Neuron (in vitro differentiated cells): ENCODE measurements around the gene MYL1.

Experiments
- H2AFZ ChIP-seq: one replicate; pipeline ENCODE4 v1.6.1; 2013; ENCODE audit warnings: low read depth, mild to moderate bottlenecking, inconsistent platforms, low read length, moderate library complexity
- H3K27me3 ChIP-seq: one replicate; pipeline ENCODE4 v1.6.1; 2013; ENCODE audit warnings: low read length; ENCODE audit not compliant: insufficient read depth
- H3K36me3 ChIP-seq: one replicate; pipeline ENCODE4 v1.6.1; 2013; ENCODE audit warnings: low read length; ENCODE audit not compliant: insufficient read depth
- H3K4me1 ChIP-seq: one replicate; pipeline ENCODE4 v1.6.1; 2013; ENCODE audit warnings: low read length; ENCODE audit not compliant: insufficient read depth
- H3K4me3 ChIP-seq: 2 replicates; pipeline ENCODE4 v1.5.1; 2013; ENCODE audit warnings: mild to moderate bottlenecking, low read length, moderate library complexity
- H3K9me3 ChIP-seq: one replicate; pipeline ENCODE4 v1.6.1; 2013; ENCODE audit warnings: low read length

The MYL1 gene

DNA sequence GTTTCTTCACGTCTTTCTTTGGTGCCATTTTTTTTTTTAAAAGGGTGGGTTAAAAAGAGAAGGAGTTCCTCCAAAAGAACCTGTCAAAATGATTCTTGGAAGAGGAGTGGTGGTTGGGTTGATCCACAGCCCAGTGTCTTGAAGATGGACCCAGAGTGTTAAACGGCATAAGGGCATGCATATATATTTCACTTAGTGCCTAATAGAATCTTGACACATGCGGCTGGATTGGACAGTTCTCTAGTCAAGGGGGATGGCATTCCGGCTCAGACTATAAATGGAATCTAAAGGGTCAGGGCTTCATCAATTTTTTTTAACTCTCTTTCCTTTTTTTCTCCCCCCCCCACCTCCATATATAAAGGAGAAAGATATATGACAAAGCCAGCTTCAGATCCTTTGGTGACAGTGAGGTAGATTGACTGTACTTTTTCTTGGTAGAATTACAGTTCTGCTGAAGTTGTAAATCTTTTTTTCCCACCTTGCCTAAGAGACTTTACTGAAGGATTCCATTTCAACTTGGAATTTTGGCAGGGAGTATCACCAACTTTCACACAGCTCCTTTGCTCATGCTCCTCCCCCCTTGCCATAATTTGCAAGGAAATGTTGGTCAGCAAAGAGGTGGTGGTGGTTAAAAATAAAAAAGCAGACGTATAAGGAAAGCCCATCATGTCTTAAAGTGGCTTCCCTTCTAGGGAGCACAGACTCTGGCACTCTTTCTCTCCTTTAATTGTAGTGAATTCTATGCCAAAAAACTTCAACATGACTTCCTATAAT, at the start of gene MYL1:
MYL1 (minus strand) TSS at position 160 of the 774 bp plus-strand sequence; CDS start at position 28, 132 bp downstream.
- H3K27me3 ChIP-seq: peaks cover 2% of the 10 kb centered on the region
- H3K4me1 ChIP-seq: no peaks in the 10 kb centered on the region
- no peak within 1 kb of the TSS for H2AFZ ChIP-seq
- no peaks in the 10 kb centered on the region for H3K36me3 ChIP-seq
- no peaks in the 10 kb centered on the region for H3K9me3 ChIP-seq
- H3K4me3 ChIP-seq: no peak within 1 kb of the TSS

DNA sequence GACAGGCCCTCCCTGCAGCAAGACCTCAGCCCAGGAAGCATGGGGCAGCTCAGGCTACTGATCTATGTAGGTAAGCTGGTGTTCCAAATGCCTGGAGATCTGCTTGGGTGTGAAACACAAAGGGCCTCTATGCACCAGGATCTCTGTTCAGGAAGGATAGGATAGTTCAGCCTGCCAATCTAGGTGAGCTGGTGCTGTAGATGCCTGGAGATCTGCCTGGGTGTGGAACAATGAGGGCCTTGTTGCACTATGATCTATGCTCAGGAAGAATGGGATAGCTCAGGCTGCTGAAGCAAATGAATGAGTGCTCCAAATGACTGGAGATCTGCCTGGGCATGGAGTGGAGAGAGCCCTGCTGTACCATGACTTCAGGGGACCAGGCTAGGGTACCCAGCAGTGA, 48.9 kb upstream of the MYL1 start:
- Histone ChIP-seq H2AFZ (no peak overlapping the region), H3K4me1 (no peaks in the 10 kb centered on the region), H3K27me3 (no peaks in the 10 kb centered on the region)

DNA sequence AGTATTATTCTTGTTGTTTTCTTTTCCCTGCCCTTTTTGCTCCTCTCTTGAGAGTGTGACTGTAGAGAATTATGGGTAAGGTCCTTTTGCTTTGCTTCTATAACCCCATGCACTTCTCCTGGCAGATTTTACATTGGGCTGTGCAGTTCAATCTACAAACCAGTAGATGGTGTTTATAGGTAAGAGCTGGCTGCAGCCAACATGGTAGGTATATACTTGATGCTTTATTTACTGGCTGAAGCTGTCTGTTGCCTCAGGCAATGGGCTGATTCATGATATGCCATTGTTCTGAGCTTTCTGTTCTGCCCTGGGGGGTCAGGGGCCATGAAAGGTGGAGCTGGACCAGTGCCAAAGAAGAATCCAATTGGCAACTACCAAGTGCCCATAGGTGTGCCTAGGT, 48.3 kb upstream of the MYL1 start:
- H3K36me3 ChIP-seq: no peaks in the 10 kb centered on the region

More for the DNA sequence above, 48.9 kb upstream of the MYL1 start:
- Histone ChIP-seq H3K36me3 (no peaks in the 10 kb centered on the region), H3K4me3 (no peak overlapping the region), H3K9me3 (no peaks in the 10 kb centered on the region)

DNA sequence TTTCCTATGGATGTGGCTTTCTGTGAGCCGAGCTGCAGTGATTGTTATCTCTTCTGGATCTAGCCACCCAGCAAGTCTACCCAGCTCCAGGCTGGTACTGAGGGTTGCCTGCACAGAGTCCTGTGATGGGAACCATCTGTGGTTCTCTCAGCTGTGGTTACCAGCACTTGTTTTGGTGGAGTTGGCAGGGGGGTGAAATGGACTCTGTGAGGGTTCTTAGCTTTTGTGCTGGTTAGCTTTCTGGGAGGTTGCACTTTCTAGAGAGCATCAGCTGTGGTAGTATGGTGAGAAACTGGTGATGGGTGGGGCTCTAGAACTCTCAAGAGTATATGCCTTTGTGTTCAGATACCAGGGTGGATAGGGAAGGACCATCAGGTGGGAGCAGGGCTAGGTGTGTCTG, 45.4 kb upstream of the MYL1 start:
- Histone ChIP-seq H3K4me1 (no peaks in the 10 kb centered on the region), H3K9me3 (no peaks in the 10 kb centered on the region), H3K27me3 (no peaks in the 10 kb centered on the region), H3K4me3 (no peak overlapping the region), H2AFZ (no peak overlapping the region), H3K36me3 (no peaks in the 10 kb centered on the region)

More for the DNA sequence above, 48.3 kb upstream of the MYL1 start:
- H3K4me1 ChIP-seq: no peaks in the 10 kb centered on the region
- H2AFZ ChIP-seq: no peak overlapping the region
- H3K27me3 ChIP-seq: no peaks in the 10 kb centered on the region
- H3K9me3 ChIP-seq: no peaks in the 10 kb centered on the region
- no peak overlapping the region for H3K4me3 ChIP-seq

DNA sequence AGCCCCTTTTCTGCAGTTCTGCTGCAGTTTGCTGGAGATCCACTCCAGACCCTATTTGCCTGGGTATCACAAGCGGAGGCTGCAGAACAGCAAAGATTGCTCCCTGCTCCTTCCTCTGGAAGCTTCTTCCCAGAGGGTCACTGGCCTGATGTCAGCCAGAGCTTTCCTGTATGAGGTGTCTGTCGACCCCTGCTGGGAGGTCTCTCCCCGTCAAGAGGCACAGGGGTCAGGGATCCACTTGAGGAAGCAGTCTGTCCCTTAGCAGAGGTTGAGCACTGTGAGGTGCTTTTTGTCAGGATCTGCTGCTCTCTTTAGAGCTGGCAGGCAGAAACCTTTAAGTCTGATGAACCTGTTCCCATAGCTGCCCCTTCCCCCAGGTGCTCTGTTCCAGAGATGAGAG, 42.0 kb upstream of the MYL1 start:
- Histone ChIP-seq H3K27me3 (no peaks in the 10 kb centered on the region), H3K36me3 (no peaks in the 10 kb centered on the region), H3K4me1 (no peaks in the 10 kb centered on the region), H2AFZ (no peak overlapping the region), H3K4me3 (no peak overlapping the region), H3K9me3 (no peaks in the 10 kb centered on the region)

DNA sequence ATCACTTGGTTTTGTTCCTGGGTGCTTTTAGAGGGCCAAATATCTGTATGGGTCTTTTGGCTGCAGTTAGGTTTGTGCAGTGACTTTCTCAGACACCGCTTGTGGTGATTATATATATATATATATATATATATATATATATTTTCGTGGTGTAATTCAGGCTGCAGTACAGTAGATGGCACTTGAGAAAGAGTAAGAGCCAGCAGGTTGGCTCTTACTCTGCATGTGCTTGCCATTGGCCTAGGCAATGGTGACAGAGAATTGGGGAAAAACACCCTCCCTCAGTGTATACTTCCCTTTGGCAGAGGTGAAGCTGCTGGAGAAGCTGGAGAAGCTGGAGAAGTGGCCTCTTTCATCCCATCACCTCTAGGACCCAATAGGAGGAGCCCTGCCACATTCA, 22.2 kb upstream of the MYL1 start:
- no peak overlapping the region for H3K4me3 ChIP-seq
- no peaks in the 10 kb centered on the region for H3K36me3 ChIP-seq
- H2AFZ ChIP-seq: no peak overlapping the region
- H3K4me1 ChIP-seq: no peaks in the 10 kb centered on the region
- no peaks in the 10 kb centered on the region for H3K27me3 ChIP-seq
- no peaks in the 10 kb centered on the region for H3K9me3 ChIP-seq

DNA sequence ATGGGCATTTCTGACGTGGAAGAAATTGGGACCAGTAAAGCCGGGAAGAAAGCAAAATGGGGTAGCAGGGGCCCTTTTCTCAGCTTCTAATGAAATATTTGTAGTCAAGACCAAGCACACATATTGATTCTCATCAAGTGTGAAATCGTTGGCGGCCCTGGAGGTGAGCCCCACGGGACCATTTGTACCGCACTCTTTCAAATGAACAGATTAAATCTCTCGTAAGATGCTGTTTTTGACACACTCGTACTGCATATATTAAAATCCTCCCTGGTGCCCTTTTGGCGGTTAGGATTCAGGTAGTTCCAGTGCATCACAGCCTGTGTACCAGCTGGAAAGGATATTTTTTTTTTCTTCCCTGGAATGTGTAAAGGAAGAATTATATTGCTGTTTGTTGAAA, 9.9 kb upstream of the MYL1 start:
- no peak overlapping the region for H3K4me3 ChIP-seq
- peak overlapping the region; percentile 43 for H2AFZ ChIP-seq
- H3K36me3 ChIP-seq: no peaks in the 10 kb centered on the region
- no peaks in the 10 kb centered on the region for H3K27me3 ChIP-seq
- H3K4me1 ChIP-seq: no peaks in the 10 kb centered on the region
- no peaks in the 10 kb centered on the region for H3K9me3 ChIP-seq

DNA sequence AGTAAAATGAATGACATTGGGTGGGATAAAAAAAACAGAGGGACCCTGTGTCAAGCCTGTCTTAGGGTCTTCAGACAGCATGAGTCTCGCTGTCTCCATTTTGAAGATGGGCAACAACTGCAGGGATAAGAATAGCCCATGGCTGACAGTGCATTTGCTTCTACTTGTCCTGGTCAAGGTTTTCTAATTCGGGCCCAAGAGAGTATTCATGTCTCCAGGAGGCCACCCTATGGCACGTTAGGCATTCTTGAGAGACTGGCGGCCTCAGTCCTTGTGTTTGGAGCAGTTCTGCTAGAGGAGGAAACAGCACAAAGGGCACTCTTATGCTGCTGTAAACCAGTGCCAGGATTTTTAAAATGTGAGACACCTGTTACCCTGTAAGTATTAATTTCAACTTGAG, 9.5 kb upstream of the MYL1 start:
- Histone ChIP-seq H3K4me1 (no peaks in the 10 kb centered on the region), H3K27me3 (no peaks in the 10 kb centered on the region), H2AFZ (peak overlapping the region; percentile 43), H3K9me3 (no peaks in the 10 kb centered on the region), H3K4me3 (no peak overlapping the region), H3K36me3 (no peaks in the 10 kb centered on the region)

DNA sequence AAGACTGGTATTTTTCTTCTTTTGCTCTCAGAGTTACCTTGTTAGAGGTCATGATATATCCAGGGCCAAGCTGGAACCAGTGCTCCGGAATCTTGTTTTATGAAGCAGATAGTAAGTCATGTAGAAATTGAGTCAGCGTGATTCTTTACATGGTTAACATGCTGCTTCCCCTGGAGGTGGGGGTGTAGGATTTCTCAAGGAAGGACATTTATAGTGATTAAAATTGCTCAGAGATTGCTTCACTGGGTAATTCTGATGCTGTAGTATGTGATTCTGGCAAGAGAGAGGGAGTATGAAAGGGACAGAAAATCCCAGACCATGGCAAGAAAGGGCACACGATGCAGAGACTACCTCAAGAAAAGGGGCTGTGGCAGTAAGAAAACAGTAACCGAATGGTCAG, 8.0 kb upstream of the MYL1 start:
- H3K27me3 ChIP-seq: no peaks in the 10 kb centered on the region
- H3K4me1 ChIP-seq: no peaks in the 10 kb centered on the region
- H3K36me3 ChIP-seq: no peaks in the 10 kb centered on the region
- H3K9me3 ChIP-seq: no peaks in the 10 kb centered on the region
- no peak overlapping the region for H3K4me3 ChIP-seq
- no peak overlapping the region for H2AFZ ChIP-seq

DNA sequence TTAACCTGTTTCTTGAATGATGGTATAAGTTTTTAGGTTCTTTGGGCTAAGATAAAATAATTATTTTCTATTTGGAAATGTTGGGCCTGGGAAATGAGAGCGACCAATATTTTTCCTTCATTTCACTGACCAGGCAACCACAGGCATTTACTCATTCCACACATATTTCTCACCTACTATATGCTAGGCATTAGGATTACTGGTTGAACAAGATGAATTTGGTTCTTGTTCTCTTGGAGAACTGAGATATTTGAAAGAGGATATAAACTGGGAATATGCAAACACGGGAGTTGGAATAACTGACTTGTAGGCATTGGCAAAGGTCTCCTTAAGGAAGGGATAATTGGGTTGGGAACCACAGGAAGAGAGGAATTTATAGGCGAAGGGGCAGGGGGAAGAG, 3.9 kb upstream of the MYL1 start:
- no peak overlapping the region for H2AFZ ChIP-seq
- H3K9me3 ChIP-seq: no peaks in the 10 kb centered on the region
- H3K36me3 ChIP-seq: no peaks in the 10 kb centered on the region
- H3K4me1 ChIP-seq: no peaks in the 10 kb centered on the region
- H3K4me3 ChIP-seq: no peak overlapping the region
- no peaks in the 10 kb centered on the region for H3K27me3 ChIP-seq

DNA sequence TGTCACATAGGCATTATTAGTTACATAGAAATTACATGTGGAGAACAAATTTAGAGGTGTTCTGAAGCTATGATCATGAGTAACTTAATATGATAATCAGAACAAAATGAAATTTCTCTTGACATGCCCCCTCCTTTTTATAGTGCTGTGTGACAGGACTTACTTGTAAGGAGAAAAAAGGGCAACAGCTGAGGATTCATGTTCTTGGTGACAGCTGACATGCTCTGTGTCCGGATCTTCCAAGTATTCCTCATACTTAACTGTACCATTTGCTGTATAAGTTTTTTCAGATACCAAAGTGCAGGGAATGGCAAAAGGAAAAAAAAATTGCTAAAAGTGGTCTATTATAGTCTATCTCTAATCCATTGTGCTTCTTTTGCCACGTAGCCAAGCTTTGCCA, 3.5 kb upstream of the MYL1 start:
- Histone ChIP-seq H2AFZ (no peak overlapping the region), H3K36me3 (no peaks in the 10 kb centered on the region), H3K27me3 (no peaks in the 10 kb centered on the region), H3K4me3 (no peak overlapping the region), H3K4me1 (no peaks in the 10 kb centered on the region), H3K9me3 (no peaks in the 10 kb centered on the region)

DNA sequence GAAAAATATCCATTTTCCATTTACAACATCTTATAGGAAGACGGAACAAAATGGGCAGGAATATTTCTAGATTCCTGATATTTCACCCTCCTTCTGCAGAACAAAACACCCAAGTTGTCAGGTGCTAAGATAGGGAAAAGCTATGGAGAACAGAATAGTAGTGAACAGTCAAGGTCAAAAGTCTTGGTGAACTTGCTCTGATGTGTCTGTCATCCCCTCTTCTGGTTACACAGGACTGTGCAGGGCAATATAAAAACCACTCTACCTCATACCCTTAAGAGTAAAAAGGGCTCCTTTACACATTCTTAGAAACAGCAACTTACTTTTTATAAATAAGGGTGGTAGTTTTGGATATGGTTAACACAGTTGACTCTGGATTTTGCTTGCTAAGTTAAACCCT, 4.4 kb downstream of the MYL1 start:
- Histone ChIP-seq H3K4me3 (no peak overlapping the region), H3K27me3 (peaks cover 2% of the 10 kb centered on the region), H2AFZ (no peak overlapping the region), H3K36me3 (no peaks in the 10 kb centered on the region), H3K9me3 (no peaks in the 10 kb centered on the region), H3K4me1 (no peaks in the 10 kb centered on the region)

DNA sequence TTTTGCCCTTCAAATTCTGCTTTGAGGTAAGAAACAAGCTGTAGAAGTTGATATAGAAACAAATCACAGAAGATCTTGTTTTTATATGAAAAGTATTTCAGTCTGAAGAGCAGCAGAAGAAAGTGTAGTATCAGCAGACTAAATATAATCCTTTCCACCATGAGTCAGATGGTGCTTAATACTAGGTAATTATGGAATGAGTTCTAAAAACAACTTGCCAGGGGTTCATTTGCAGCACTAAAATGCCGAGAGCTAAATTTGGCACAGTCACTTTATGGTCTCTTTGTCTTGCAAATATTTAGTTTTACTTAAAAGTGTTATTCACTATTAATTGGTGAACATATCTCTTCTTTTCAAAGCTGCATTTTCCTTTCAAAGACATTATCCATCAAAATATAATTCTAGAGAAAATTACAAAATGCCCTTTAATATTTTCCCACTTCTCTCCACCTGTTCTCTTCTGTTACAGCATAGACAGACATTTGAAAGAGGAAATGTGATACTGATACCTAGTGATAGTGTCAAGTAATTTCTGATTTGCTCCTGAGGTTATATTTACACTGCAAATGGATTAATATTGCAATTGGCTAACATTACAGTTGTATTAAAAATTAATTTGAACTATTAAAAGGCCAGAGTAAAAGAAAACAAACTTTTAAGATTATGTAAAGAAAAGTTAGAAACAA, 5.3 kb downstream of the MYL1 start:
- Histone ChIP-seq H3K4me3 (no peak overlapping the region), H3K36me3 (no peaks in the 10 kb centered on the region), H3K27me3 (peaks cover 2% of the 10 kb centered on the region), H3K9me3 (no peaks in the 10 kb centered on the region), H2AFZ (no peak overlapping the region), H3K4me1 (no peaks in the 10 kb centered on the region)
